T-helper 2 cell treated with Interferon-gamma antibody and Interleukin-4, amounts not matched to agents 5 μg/mL and 100 μg/mL, for 36 hours (primary cell): ENCODE data around the gene PODN.

Experiments
- DNase-seq: peaks from one replicate; pipeline ENCODE4 v3.0.0; 2021; ENCODE audit warnings: low spot score
- H3K27ac Mint-ChIP-seq: one replicate; pipeline ENCODE4 v1.8.0; 2021; ENCODE audit warnings: mild to moderate bottlenecking, mixed read lengths
- H3K27me3 Mint-ChIP-seq: one replicate; pipeline ENCODE4 v1.8.0; 2021; ENCODE audit warnings: low read depth, mixed read lengths
- H3K36me3 Mint-ChIP-seq: one replicate; pipeline ENCODE4 v1.8.0; 2021; ENCODE audit warnings: low read depth, mixed read lengths
- H3K4me1 Mint-ChIP-seq: one replicate; pipeline ENCODE4 v1.8.0; 2021; ENCODE audit warnings: low read depth, mixed read lengths
- H3K4me3 Mint-ChIP-seq: one replicate; pipeline ENCODE4 v1.8.0; 2022; ENCODE audit warnings: mild to moderate bottlenecking, moderate library complexity, mixed read lengths
- H3K9me3 Mint-ChIP-seq: one replicate; pipeline ENCODE4 v1.8.0; 2021; ENCODE audit warnings: mixed read lengths

Gene PODN

GRCh38 chr1:53129891-53130597, 68.0 kb downstream of the PODN start:
- DNase-seq, result no peak
- no peaks in the 10 kb centered on the region for H3K9me3 Mint-ChIP-seq
- no peak overlapping the region for H3K27ac Mint-ChIP-seq
- H3K4me3 Mint-ChIP-seq, result no peak overlapping the region
- peaks cover 5% of the 10 kb centered on the region for H3K27me3 Mint-ChIP-seq
- H3K36me3 Mint-ChIP-seq, result no peaks in the 10 kb centered on the region
- no peaks in the 10 kb centered on the region for H3K4me1 Mint-ChIP-seq

- H3K4me1 Mint-ChIP-seq, result no peaks in the 10 kb centered on the region
- peaks cover 5% of the 10 kb centered on the region for H3K27me3 Mint-ChIP-seq
- H3K9me3 Mint-ChIP-seq, result no peaks in the 10 kb centered on the region
- no peak overlapping the region for H3K4me3 Mint-ChIP-seq
- no peak for DNase-seq
- H3K36me3 Mint-ChIP-seq, result no peaks in the 10 kb centered on the region
- H3K27ac Mint-ChIP-seq, result no peak overlapping the region
These were observed 68.5 kb downstream of the PODN start for GRCh38 chr1:53130598-53130877.

GRCh38 chr1:53130878-53131589, 69.0 kb downstream of the PODN start:
- DNase-seq, result no peak

GRCh38 chr1:53131590-53131938, 69.6 kb downstream of the PODN start:
- Mint-ChIP-seq H3K4me3 (no peak overlapping the region), H3K27me3 (peaks cover 2% of the 10 kb centered on the region), H3K9me3 (no peaks in the 10 kb centered on the region), H3K27ac (no peak overlapping the region), H3K36me3 (no peaks in the 10 kb centered on the region), H3K4me1 (no peaks in the 10 kb centered on the region)
- DNase-seq, result no peak

More at GRCh38 chr1:53130878-53131589, 69.0 kb downstream of the PODN start:
- H3K36me3 Mint-ChIP-seq, result no peaks in the 10 kb centered on the region
- H3K27me3 Mint-ChIP-seq, result peaks cover 2% of the 10 kb centered on the region
- H3K9me3 Mint-ChIP-seq, result no peaks in the 10 kb centered on the region
- H3K4me3 Mint-ChIP-seq, result no peak overlapping the region
- no peak overlapping the region for H3K27ac Mint-ChIP-seq
- no peaks in the 10 kb centered on the region for H3K4me1 Mint-ChIP-seq

- Mint-ChIP-seq H3K27ac (no peak overlapping the region), H3K4me3 (no peak overlapping the region)
These were observed 70.2 kb downstream of the PODN start for GRCh38 chr1:53132176-53132575.

GRCh38 chr1:53133261-53134041, 71.4 kb downstream of the PODN start:
- Mint-ChIP-seq H3K27ac (no peak overlapping the region), H3K4me3 (no peak overlapping the region), H3K9me3 (peaks cover 13% of the 10 kb centered on the region), H3K36me3 (no peaks in the 10 kb centered on the region), H3K27me3 (peaks cover 2% of the 10 kb centered on the region), H3K4me1 (no peaks in the 10 kb centered on the region)
- no peak for DNase-seq

More at GRCh38 chr1:53132176-53132575, 70.2 kb downstream of the PODN start:
- H3K27me3 Mint-ChIP-seq, result peaks cover 2% of the 10 kb centered on the region
- DNase-seq, result no peak
- no peaks in the 10 kb centered on the region for H3K36me3 Mint-ChIP-seq
- H3K4me1 Mint-ChIP-seq, result no peaks in the 10 kb centered on the region
- peaks cover under 1% of the 10 kb centered on the region for H3K9me3 Mint-ChIP-seq

- H3K9me3 Mint-ChIP-seq, result peaks cover 13% of the 10 kb centered on the region
- H3K27me3 Mint-ChIP-seq, result peaks cover 2% of the 10 kb centered on the region
- no peak for DNase-seq
- no peaks in the 10 kb centered on the region for H3K4me1 Mint-ChIP-seq
- H3K27ac Mint-ChIP-seq, result no peak overlapping the region
- no peaks in the 10 kb centered on the region for H3K36me3 Mint-ChIP-seq
- no peak overlapping the region for H3K4me3 Mint-ChIP-seq
These were observed 72.1 kb downstream of the PODN start for GRCh38 chr1:53134042-53134485.
